Brain microvascular endothelial cell (primary cell): ENCODE measurements around the gene FBN1.
A peak's percentile ranks its signal among the peaks of the same experiment; 100 is the strongest.

Experiments used
- DNase-seq: peaks from one replicate; pipeline ENCODE4 v3.0.0-alpha.2; 2020
- H3K27ac ChIP-seq: fragments of 250-450 bp; sonication (Bioruptor Pico); 2 replicates; pipeline ENCODE4 v1.5.1; 2020; ENCODE audit warnings: mild to moderate bottlenecking, moderate library complexity
- H3K27me3 ChIP-seq: fragments of 250-450 bp; sonication (Bioruptor Pico); replicated peaks from 2 replicates; pipeline ENCODE4 v1.5.1; 2020; ENCODE audit warnings: mild to moderate bottlenecking
- H3K36me3 ChIP-seq: fragments of 250-450 bp; sonication (Bioruptor Pico); replicated peaks from 2 replicates; pipeline ENCODE4 v1.5.1; 2020; ENCODE audit warnings: mild to moderate bottlenecking
- H3K4me3 ChIP-seq: 2 replicates; pipeline ENCODE4 v1.5.1; 2011; ENCODE audit warnings: low read depth, mild to moderate bottlenecking, control low read depth, low read length, moderate library complexity
- CTCF ChIP-seq: IDR thresholded peaks from 2 replicates; pipeline ENCODE4 v1.5.1; 2011; ENCODE audit warnings: low read depth, mild to moderate bottlenecking, moderate library complexity, low read length, control low read depth, inconsistent platforms; ENCODE audit errors: missing control alignments
- in situ Hi-C: cut with HindIII; loops from 2 replicates; pipeline ENCODE4 v1.10.0; 2017; ENCODE audit warnings: low sequenced_read_pairs, low pct_ligation_motif_present

The FBN1 gene

DNA sequence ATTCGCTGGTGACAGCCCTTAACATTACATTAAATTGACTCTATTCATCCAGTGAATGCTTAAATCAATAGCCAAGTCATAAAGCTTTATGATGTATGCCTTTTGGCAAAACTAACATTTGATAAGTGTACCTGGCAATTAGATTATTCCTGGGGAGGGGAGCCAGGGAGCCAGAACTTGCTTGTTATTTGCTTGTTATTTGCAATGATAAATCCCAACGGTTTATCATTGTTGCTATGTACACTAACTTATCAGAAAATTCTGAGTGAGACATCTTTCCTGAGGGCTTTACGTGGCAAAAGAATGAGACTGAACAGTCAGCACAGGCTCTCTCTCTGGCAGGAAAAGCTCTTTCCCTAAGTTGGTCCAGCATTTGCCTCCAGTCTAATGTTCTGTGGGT, 35.8 kb upstream of the FBN1 start:
- Histone ChIP-seq H3K27ac (peak overlapping the region; percentile 97), H3K27me3 (no peaks in the 10 kb centered on the region), H3K36me3 (no peaks in the 10 kb centered on the region), H3K4me3 (no peak overlapping the region)
- no peak for TF ChIP-seq CTCF
- DNase-seq: peak; percentile 84
- in situ Hi-C loops: no loop called here

- peak; percentile 86 for DNase-seq
- in situ Hi-C loops: no loop called here
- H3K36me3 ChIP-seq: no peaks in the 10 kb centered on the region
- H3K27me3 ChIP-seq: no peaks in the 10 kb centered on the region
- H3K4me3 ChIP-seq: no peak overlapping the region
- TF ChIP-seq CTCF: no peak
- peak overlapping the region; percentile 97 for H3K27ac ChIP-seq
Observed at GRCh38 chr15:48680841-48681240, 35.3 kb upstream of the FBN1 start.

DNA sequence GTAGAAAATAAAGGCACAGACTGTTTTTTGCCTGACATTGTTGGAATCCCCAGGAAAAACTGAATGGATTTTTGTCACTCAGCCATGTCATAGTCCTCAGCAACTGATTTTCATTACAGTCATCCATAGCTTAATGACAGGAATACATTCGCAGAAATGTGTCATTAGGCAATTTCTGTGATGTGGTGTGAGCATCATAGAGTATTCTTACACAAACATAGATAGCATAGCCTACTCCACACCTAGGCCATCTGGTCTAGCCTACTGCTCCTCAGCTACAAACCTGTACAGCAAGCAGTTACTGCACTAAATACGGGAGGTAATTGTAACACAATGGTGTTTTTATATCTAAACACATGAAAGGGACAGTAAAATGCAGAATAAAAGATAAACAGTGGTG, 34.4 kb upstream of the FBN1 start:
- TF ChIP-seq CTCF: no peak
- Histone ChIP-seq H3K36me3 (no peaks in the 10 kb centered on the region), H3K27ac (peak overlapping the region; percentile 97), H3K4me3 (no peak overlapping the region), H3K27me3 (no peaks in the 10 kb centered on the region)
- no peak for DNase-seq
- in situ Hi-C loops: no loop called here

DNA sequence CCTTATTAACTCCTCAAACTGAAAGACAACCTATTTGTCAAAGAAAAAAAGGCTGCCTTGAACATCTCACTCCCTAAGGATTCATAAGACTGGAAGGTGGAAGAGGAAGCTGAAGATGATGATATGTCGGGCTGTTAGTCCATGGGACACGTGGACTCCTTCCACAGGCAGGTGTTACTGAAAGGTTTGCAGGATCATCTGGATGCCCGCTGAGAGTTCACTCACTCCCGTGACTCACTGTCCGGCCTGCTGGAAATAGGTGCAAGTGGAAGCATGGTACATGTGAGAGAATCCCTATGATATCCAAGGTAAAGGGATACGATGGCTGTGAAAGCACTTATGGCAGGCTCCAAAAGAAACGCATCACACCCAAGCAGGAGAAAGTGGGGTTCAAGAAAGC, 33.3 kb upstream of the FBN1 start:
- no peaks in the 10 kb centered on the region for H3K36me3 ChIP-seq
- in situ Hi-C loops: no loop called here

DNA sequence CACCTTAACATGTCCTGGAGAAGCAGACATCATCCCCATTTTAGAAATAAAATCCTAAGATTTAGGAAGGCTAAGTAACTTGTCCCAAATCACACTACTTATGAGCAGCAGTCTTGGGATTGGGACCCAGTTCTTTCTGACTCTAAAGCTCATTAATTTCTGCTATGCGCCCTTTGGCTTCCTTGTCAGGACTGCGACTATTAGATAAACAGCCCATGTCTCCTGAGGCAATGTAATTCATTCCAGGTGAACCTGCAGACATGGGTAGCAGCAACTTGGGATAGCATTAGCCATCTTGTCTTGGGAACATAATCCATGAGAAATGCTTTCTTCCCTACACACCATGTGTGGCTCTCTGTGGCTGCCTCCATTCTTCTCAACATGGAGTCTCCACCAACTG, 32.3 kb upstream of the FBN1 start:
- in situ Hi-C loops: no loop called here
- no peak for DNase-seq
- no peak overlapping the region for H3K4me3 ChIP-seq
- no peak overlapping the region for H3K27ac ChIP-seq
- H3K27me3 ChIP-seq: no peaks in the 10 kb centered on the region
- no peaks in the 10 kb centered on the region for H3K36me3 ChIP-seq
- TF ChIP-seq CTCF: no peak

More for the DNA sequence above, 33.3 kb upstream of the FBN1 start:
- Histone ChIP-seq H3K4me3 (no peak overlapping the region), H3K27me3 (no peaks in the 10 kb centered on the region), H3K27ac (no peak overlapping the region)
- no peak for DNase-seq
- TF ChIP-seq CTCF: no peak

GRCh38 chr15:48675436-48675835, 29.9 kb upstream of the FBN1 start:
- no peak for DNase-seq
- in situ Hi-C loops: no loop called here
- Histone ChIP-seq H3K36me3 (no peaks in the 10 kb centered on the region), H3K27me3 (no peaks in the 10 kb centered on the region), H3K27ac (peak overlapping the region; percentile 88), H3K4me3 (no peak overlapping the region)
- no peak for TF ChIP-seq CTCF
